NCI-H1048 (cell line): ENCODE data around the gene GLIPR1L1.
"Not testable (repeated sequence)": the region's sequence is repeated elsewhere in the genome, so short reads cannot be mapped to it uniquely, and the experiment has no call there.

ENCODE experiments used
- DNase-seq: peaks from one replicate; lab custom pipeline; 2025; lab: John Stamatoyannopoulos, UW

The GLIPR1L1 gene

GRCh38 chr12:75334384-75335030 lies at the start of gene GLIPR1L1:
TSS of gene GLIPR1L1 (plus strand) at chr12:75334670. CDS start at chr12:75334729, 59 bp downstream.
- DNase-seq: peak; percentile 36

GRCh38 chr12:75288860-75289259 lies 45.6 kb upstream of the GLIPR1L1 start:
- no peak for DNase-seq

GRCh38 chr12:75289753-75290152 lies 44.7 kb upstream of the GLIPR1L1 start:
- no peak for DNase-seq

GRCh38 chr12:75291014-75291413 lies 43.5 kb upstream of the GLIPR1L1 start:
- DNase-seq: no peak

GRCh38 chr12:75294336-75294735 lies 40.1 kb upstream of the GLIPR1L1 start:
- no peak for DNase-seq

- DNase-seq: no peak
These were observed 39.7 kb upstream of the GLIPR1L1 start for GRCh38 chr12:75294797-75295196.

GRCh38 chr12:75302225-75302624 lies 32.2 kb upstream of the GLIPR1L1 start:
- DNase-seq: no peak

- no peak for DNase-seq
These were observed 31.7 kb upstream of the GLIPR1L1 start for GRCh38 chr12:75302781-75303180.

- no peak for DNase-seq
These were observed 28.8 kb upstream of the GLIPR1L1 start for GRCh38 chr12:75305412-75306332.

GRCh38 chr12:75308279-75308678 lies 26.2 kb upstream of the GLIPR1L1 start:
- no peak for DNase-seq

- no peak for DNase-seq
These were observed 23.1 kb upstream of the GLIPR1L1 start for GRCh38 chr12:75311369-75311768.

GRCh38 chr12:75315518-75315917 lies 19.0 kb upstream of the GLIPR1L1 start:
- no peak for DNase-seq

GRCh38 chr12:75317784-75318183 lies 16.7 kb upstream of the GLIPR1L1 start:
- no peak for DNase-seq

GRCh38 chr12:75322464-75322863 lies 12.0 kb upstream of the GLIPR1L1 start:
- DNase-seq: no peak

GRCh38 chr12:75323663-75324062 lies 10.8 kb upstream of the GLIPR1L1 start:
- DNase-seq: no peak

GRCh38 chr12:75327642-75328041 lies 6.8 kb upstream of the GLIPR1L1 start:
- no peak for DNase-seq

GRCh38 chr12:75329918-75330826 lies 4.3 kb upstream of the GLIPR1L1 start, which contains the start of gene CAPS2:
TSS of gene CAPS2 (minus strand) at chr12:75330324. CDS start at chr12:75326498, 3,826 bp downstream.
- peak; percentile 74 for DNase-seq

GRCh38 chr12:75337905-75338304 lies 3.4 kb downstream of the GLIPR1L1 start:
- no peak for DNase-seq

- no peak for DNase-seq
These were observed 7.4 kb downstream of the GLIPR1L1 start for GRCh38 chr12:75341873-75342272.

GRCh38 chr12:75345531-75345930 lies 11.1 kb downstream of the GLIPR1L1 start:
- no peak for DNase-seq

GRCh38 chr12:75346215-75346614 lies 11.7 kb downstream of the GLIPR1L1 start:
- DNase-seq: not testable (repeated sequence)

- no peak for DNase-seq
These were observed 15.5 kb downstream of the GLIPR1L1 start for GRCh38 chr12:75349946-75350345.
